ENCODE data around the gene SRC. TPM values are rescaled to one million over a fixed set of nuclear protein-coding genes. Genes with fewer than 3 reads are reported as not detected.
A peak's percentile ranks its signal among the peaks of the same experiment; 100 is the strongest.

SRC gene
- total and polyA plus RNA-seq, 7 experiments from 2014 or later = 0.63 to 26.6 (median 2.9) TPM

DNA sequence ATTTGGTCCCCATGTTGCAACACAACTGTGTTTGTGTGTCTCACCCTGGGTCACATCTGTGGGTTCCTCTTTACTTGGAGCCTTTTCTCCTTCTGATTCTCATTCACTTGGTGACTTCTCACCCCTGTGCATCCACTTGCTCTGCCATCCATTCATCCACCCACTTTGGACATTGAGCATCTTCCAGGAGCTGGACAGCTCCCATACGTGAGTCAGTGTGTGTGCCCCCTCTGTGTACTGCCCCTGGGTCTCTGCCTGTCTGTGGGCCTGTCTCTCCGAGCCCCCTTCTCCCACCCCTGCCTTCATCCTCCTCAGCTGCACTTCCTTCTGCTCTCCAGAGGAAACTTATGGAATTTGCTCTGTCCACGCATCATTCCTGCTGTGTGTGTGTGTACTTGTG lies 107.3 kb downstream of the SRC start:
- intact Hi-C loops (cut with micrococcal nuclease) = no loop called here
- ATAC-seq = no peak
- Histone ChIP-seq H3K9me3 (ENCODE audit: control insufficient read depth in 2 of 3, low read length in 3 of 3) (peaks cover 0 to 25% (median 0%) of the 10 kb centered on the region in 3 experiments), H3K27me3 (ENCODE audit: control insufficient read depth in 2 of 2, insufficient read depth in 2 of 2, low read length in 2 of 2) (no peaks in the 10 kb centered on the region), H3K27ac (ENCODE audit: low read depth, low read length) (no peak overlapping the region), H3K36me3 (ENCODE audit: control insufficient read depth in 2 of 3, insufficient read depth in 3 of 3, low read length in 3 of 3) (no peaks in the 10 kb centered on the region), H3K4me1 (ENCODE audit: control insufficient read depth in 2 of 2, insufficient read depth in 2 of 2, low read length in 2 of 2) (no peaks in the 10 kb centered on the region), H3K4me3 (ENCODE audit: low read length) (no peak overlapping the region)
- H3K36me3 Mint-ChIP-seq = peaks cover 0 to 32% (median 14%) of the 10 kb centered on the region in 5 donors
- DNase-seq = no peak
- peaks cover 9 to 47% (median 24%) of the 10 kb centered on the region in 11 donors for H3K9me3 Mint-ChIP-seq
- H3K4me1 Mint-ChIP-seq = no peaks in the 10 kb centered on the region
- no peak overlapping the region for H3K4me3 Mint-ChIP-seq
- H3K27ac Mint-ChIP-seq = peak overlapping the region in 1 of 9 donors; percentile 20
- ChIA-PET CTCF (no interaction called here), POLR2A (no interaction called here)
- peaks cover 3 to 19% (median 6%) of the 10 kb centered on the region in 5 donors for H3K27me3 Mint-ChIP-seq

DNA sequence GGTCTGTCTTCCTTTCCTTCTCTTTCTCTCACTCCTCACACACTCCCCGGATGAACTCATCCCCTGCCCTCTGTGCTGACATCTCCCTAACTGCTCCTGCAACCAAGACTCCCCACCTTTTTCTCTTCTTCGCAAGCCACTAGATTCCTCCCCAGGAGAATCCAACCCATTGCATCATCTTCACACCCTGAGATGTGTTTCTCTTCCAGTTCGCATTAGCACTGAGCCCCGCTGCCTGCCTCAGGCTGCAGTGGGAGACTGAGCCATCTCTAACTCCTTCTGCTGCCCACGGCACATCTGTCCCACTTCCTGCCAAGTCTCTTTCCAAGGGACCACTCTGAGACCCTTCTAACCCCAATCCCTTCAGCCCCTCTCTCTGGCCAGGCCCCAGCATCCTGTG lies 107.9 kb downstream of the SRC start:
- no peaks in the 10 kb centered on the region for H3K27me3 ChIP-seq (ENCODE audit: control insufficient read depth in 2 of 2, insufficient read depth in 2 of 2, low read length in 2 of 2)
- H3K4me3 ChIP-seq (ENCODE audit: low read length) = no peak overlapping the region
- Mint-ChIP-seq H3K9me3 (peaks cover 9 to 52% (median 25%) of the 10 kb centered on the region in 11 donors), H3K27me3 (peaks cover 3 to 24% (median 7%) of the 10 kb centered on the region in 5 donors), H3K36me3 (peaks cover 0 to 32% (median 16%) of the 10 kb centered on the region in 5 donors), H3K27ac (no peak overlapping the region), H3K4me3 (no peak overlapping the region), H3K4me1 (no peaks in the 10 kb centered on the region)
- H3K36me3 ChIP-seq (ENCODE audit: control insufficient read depth in 2 of 3, insufficient read depth in 3 of 3, low read length in 3 of 3) = no peaks in the 10 kb centered on the region
- POLR2A ChIA-PET = no interaction called here
- intact Hi-C loops (cut with micrococcal nuclease) = no loop called here
- H3K4me1 ChIP-seq (ENCODE audit: control insufficient read depth in 2 of 2, insufficient read depth in 2 of 2, low read length in 2 of 2) = no peaks in the 10 kb centered on the region
- ATAC-seq = no peak
- CTCF ChIA-PET = no interaction called here
- peaks cover 0 to 25% (median 0%) of the 10 kb centered on the region in 3 experiments for H3K9me3 ChIP-seq (ENCODE audit: control insufficient read depth in 2 of 3, low read length in 3 of 3)
- DNase-seq = no peak
- no peak overlapping the region for H3K27ac ChIP-seq (ENCODE audit: low read depth, low read length)

DNA sequence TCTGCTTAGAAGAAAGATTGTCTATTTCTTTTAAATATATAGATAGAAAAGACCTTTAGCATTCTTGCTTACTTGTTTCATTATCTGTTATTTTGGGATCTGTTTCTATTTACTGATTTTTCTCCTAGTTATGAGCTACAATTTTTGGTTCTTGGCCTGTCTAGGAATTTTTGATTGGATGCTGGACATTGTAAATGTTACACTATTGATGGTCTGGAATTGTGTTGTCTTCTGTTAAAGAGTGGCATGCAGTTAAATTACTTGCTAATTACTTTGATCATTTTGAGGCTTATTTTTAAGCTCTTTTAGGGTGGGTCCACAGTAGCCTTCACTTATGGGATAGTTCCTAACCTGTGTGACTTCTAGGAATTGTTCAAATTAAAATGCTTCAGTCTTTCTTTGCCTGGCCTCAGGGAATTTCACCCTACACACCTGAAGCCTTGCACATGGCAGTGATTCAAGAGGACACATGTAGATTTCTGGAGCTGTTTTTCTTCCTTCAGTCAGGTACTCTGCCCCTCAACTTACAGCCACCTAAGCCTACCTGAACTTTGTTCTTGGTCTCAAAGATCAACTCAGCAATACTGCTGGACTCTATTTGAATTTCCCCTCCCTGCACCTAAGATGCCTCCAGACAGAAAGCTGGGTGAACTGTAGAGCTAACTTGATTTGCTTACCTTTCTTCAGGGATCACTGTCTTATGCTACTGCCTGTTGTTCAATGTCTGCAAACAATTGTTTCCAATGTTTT lies 108.9 kb downstream of the SRC start:
- H3K27me3 Mint-ChIP-seq = peaks cover 4 to 24% (median 10%) of the 10 kb centered on the region in 5 donors
- peak overlapping the region in 1 of 9 donors; percentile 27 for H3K27ac Mint-ChIP-seq
- no peak for ATAC-seq
- ChIA-PET POLR2A (no interaction called here), CTCF (no interaction called here)
- no peaks in the 10 kb centered on the region for H3K4me1 Mint-ChIP-seq
- no peak overlapping the region for H3K27ac ChIP-seq (ENCODE audit: low read depth, low read length)
- no peak for DNase-seq
- intact Hi-C loops (cut with micrococcal nuclease) = no loop called here
- H3K4me3 Mint-ChIP-seq = no peak overlapping the region
- peaks cover 0 to 34% (median 16%) of the 10 kb centered on the region in 5 donors for H3K36me3 Mint-ChIP-seq
- H3K36me3 ChIP-seq (ENCODE audit: control insufficient read depth in 2 of 3, insufficient read depth in 3 of 3, low read length in 3 of 3) = no peaks in the 10 kb centered on the region
- no peaks in the 10 kb centered on the region for H3K27me3 ChIP-seq (ENCODE audit: control insufficient read depth in 2 of 2, insufficient read depth in 2 of 2, low read length in 2 of 2)
- H3K9me3 Mint-ChIP-seq = peaks cover 12 to 62% (median 25%) of the 10 kb centered on the region in 11 donors
- H3K9me3 ChIP-seq (ENCODE audit: control insufficient read depth in 2 of 3, low read length in 3 of 3) = peaks cover 0 to 25% (median 0%) of the 10 kb centered on the region in 3 experiments
- no peaks in the 10 kb centered on the region for H3K4me1 ChIP-seq (ENCODE audit: control insufficient read depth in 2 of 2, insufficient read depth in 2 of 2, low read length in 2 of 2)
- H3K4me3 ChIP-seq (ENCODE audit: low read length) = no peak overlapping the region

Other genes starting within 250 kb of the SRC start
- gene RPN2, start 166.8 kb upstream of the SRC start, total RNA-seq = 100 to 1,000 TPM in 4 of 5 experiments, 10 to 100 TPM in 1; 88.7 to 222 (median 108) TPM
- gene RPN2, start 166.8 kb upstream of the SRC start, polyA plus RNA-seq = 100 to 1,000 TPM; 241 to 281 TPM
- gene MROH8, start 166.6 kb upstream of the SRC start, total RNA-seq = 1 to 10 TPM; 1.2 to 1.9 (median 1.6) TPM
- 1 to 10 TPM in 1 of 2 donors, under 1 TPM in 1; 0.59 to 1.7 TPM for gene MROH8, start 166.6 kb upstream of the SRC start, polyA plus RNA-seq
- gene GHRH, start 84.3 kb upstream of the SRC start, total RNA-seq = not detected
- gene GHRH, start 84.3 kb upstream of the SRC start, polyA plus RNA-seq = not detected
- 10 to 100 TPM in 3 of 5 experiments, 1 to 10 TPM in 2; 4.2 to 12.3 (median 11.5) TPM for gene MANBAL, start 56.5 kb upstream of the SRC start, total RNA-seq
- 10 to 100 TPM; 21.2 to 28.4 TPM for gene MANBAL, start 56.5 kb upstream of the SRC start, polyA plus RNA-seq
- not detected for gene NNAT, start 175.1 kb downstream of the SRC start, total RNA-seq
- not detected for gene NNAT, start 175.1 kb downstream of the SRC start, polyA plus RNA-seq
- gene BLCAP, start 181.7 kb downstream of the SRC start, total RNA-seq = 10 to 100 TPM; 42.1 to 94.7 (median 73.4) TPM
- gene BLCAP, start 181.7 kb downstream of the SRC start, polyA plus RNA-seq = 10 to 100 TPM; 88.0 to 93.4 TPM

Data from naive thymus-derived CD4-positive, alpha-beta T cell (primary cell).